Left renal cortex interstitium (tissue), 4 donors: ENCODE measurements around the gene FLRT2. TPM values are rescaled to one million over a fixed set of nuclear protein-coding genes. Genes with fewer than 3 reads are reported as not detected.

Experiments used
- DNase-seq, 4 donors: peaks; one replicate each; pipeline ENCODE4 v3.0.0-alpha.2; 2013; ENCODE audit warnings: low read depth in 4 of 4, low spot score in 2 of 4, missing footprints in 1 of 4
- polyA plus RNA-seq, 4 donors: library from polyadenylated mRNA; unstranded; fragments of 120-200 nt; gene quantifications; one replicate each; pipeline ENCODE4 v1.2.1, GENCODE V29; 2013; ENCODE audit not compliant: insufficient read length in 4 of 4

FLRT2 gene
- polyA plus RNA-seq, 4 donors = 223 to 278 (median 233) TPM

GRCh38 chr14:85554106-85554505, 24.2 kb downstream of the FLRT2 start:
- DNase-seq = no peak

DNA sequence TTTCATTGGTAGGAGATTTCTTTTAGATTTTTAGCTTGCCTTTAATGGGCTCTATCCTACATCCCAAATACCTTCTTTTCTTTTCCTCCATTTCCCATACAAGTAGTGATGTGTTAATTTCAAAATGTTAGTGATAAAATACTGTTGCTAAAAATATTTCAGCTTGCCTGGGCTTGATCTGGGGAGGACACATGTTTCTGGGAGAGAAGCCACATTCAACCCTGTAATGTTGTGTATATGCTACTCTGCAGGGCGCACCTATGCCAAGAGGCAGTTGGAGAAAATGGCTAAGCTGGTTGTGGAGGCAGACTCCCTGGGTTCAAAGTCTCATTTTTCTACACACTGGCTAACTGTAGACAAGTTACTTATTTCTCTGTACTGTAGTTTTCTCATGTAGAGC, 26.3 kb downstream of the FLRT2 start:
- no peak for DNase-seq

GRCh38 chr14:85558505-85558904, 28.6 kb downstream of the FLRT2 start:
- no peak for DNase-seq

GRCh38 chr14:85562630-85563029, 32.7 kb downstream of the FLRT2 start:
- DNase-seq = no peak

DNA sequence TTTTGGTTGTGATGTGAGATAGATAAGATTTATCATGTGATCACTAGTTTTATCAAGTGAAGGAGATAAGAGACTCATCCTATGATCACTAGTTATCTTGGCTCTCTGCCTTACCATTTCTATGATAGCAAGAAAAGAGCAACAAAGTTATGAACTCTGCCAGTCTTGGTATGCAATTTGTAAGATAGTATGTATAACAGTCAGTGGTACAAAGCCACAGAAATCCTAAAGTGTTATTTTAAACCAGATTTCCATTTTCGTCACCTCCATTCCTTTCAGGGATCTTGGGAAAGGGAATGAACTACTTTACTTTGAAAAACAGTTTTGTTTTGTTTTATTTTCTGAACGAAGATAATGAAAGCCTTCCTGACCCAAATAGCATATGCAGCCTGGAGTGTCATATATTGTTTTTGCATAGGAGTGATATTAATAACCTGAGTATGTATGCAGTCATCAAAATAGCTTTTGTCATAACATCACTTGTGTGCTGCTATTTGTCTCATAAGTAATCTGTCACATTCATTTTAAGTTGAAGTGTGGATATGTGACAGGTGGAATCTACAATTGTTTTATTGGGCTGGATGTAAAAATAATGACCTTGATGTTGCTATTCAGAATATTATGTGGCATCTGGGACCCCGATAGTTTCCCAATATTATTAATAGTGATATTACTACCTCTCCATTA, 35.0 kb downstream of the FLRT2 start:
- no peak for DNase-seq

DNA sequence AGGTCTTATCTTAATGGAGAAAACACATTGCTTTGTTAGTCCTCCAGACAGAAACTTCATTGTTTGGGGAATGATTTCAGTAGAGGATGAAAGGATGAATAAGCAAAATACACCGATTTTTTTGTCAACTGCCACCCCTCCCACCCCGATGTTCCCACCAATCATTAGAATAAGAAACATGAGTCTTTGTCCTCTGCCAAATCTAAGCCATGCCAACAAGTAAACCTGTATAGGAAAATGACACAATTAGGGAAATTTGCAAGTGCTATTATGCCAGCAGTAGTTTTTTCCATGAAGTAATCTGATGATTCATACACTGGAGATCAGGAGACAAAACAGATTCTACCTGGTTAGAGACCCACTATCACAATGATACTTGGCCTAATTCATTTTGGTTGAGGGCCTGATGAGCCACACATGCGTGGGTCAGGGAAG, 35.9 kb downstream of the FLRT2 start:
- DNase-seq = no peak

GRCh38 chr14:85566603-85567002, 36.7 kb downstream of the FLRT2 start:
- DNase-seq = no peak

- no peak for DNase-seq
Observed at GRCh38 chr14:85572011-85572410, 42.1 kb downstream of the FLRT2 start.

- DNase-seq = no peak
Observed at GRCh38 chr14:85572845-85573244, 42.9 kb downstream of the FLRT2 start.

GRCh38 chr14:85573406-85573805, 43.5 kb downstream of the FLRT2 start:
- DNase-seq = no peak

GRCh38 chr14:85574853-85575616, 45.1 kb downstream of the FLRT2 start:
- no peak for DNase-seq

DNA sequence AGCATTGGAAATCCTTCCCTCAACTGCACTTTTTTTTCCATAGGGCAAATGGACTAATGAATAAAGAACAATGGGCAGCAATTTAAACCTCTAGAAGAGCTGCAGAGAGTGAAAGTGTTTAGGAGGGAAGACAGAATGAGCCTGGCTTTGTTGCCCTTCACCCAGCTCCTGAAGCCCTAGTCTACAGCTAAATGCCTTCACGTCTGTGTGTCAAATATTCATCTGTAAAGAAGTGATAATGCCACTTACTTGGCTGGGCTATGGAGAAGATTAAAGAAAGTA, 45.6 kb downstream of the FLRT2 start:
- no peak for DNase-seq

DNA sequence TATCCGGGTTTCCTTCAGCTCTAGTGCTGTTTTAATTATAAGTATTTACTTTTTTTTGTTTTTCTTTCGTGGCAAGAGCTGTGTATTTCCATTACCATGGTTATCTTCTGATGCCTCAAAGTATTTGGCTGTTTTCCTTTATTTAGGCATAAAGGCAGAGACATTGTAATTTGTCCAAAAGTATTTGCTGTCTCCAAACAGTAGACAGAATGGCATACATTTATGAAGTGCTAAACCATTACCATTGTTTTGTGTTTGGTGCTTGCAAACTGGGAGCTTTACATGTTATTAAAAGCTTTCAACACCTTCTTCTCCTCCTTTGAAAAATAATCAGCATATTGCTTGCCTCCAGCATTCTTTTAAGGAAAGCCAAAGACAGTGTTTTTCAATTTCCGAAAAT, 46.3 kb downstream of the FLRT2 start:
- no peak for DNase-seq

GRCh38 chr14:85576848-85577542, 47.1 kb downstream of the FLRT2 start:
- no peak for DNase-seq

- DNase-seq = no peak
Observed at GRCh38 chr14:85577543-85578114, 47.7 kb downstream of the FLRT2 start.

DNA sequence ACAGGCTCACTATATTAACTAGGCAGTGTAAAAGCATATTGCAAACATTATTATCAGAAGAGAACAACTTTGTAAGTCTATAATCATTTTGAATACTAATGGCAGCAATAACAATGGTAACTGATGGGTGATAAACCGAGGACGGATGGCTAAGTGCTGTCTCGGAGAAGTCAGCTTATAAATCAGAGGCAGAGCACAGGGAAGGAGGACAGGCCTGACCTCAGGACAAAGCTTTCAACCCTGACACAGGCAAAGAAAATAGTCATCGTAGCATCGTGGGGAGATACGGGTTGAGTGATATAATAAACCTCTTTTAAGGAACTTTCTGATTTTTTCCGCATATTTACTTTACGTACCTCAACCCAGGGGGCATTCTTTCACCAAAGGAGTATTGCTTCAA, 48.4 kb downstream of the FLRT2 start:
- DNase-seq = no peak

DNA sequence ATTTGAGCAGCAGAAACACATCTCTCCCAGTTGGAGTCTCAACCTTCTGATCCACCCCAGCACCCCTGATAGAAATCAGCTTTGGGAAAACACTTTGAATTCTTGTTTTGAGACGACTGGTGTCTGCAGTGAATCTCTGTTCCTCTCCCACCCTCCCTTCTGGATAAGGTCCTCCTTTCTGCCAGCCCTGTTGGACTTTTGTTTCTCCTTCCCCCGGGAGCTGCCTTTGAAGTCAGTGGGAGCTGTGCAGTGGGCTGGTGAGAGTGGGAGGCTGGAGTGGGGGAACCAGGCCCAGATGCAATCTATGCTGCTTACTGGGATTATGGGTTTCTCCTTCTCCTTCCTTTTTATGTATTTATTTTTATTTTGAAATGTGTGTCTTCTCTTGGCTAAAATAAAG, 49.0 kb downstream of the FLRT2 start:
- no peak for DNase-seq

DNA sequence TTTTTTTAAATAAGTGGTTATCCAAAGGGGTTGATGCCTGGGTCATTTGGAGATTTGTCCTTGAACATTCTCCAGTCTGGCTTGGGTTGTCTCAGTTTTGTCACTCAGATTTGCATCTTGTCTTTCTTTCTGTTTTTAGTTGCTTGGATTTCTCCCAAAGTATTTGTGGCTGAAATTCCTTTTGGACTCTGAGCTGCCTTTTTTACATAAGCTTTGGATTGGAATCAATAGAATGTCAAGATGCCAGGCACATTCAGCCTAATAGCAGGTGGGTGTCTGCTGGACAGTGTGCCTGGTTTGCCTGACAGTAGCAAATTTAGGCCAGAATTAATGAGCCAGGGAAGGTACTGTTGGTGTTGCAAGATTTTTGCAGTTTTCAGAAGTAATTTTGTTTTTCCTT, 50.0 kb downstream of the FLRT2 start:
- DNase-seq = no peak

DNA sequence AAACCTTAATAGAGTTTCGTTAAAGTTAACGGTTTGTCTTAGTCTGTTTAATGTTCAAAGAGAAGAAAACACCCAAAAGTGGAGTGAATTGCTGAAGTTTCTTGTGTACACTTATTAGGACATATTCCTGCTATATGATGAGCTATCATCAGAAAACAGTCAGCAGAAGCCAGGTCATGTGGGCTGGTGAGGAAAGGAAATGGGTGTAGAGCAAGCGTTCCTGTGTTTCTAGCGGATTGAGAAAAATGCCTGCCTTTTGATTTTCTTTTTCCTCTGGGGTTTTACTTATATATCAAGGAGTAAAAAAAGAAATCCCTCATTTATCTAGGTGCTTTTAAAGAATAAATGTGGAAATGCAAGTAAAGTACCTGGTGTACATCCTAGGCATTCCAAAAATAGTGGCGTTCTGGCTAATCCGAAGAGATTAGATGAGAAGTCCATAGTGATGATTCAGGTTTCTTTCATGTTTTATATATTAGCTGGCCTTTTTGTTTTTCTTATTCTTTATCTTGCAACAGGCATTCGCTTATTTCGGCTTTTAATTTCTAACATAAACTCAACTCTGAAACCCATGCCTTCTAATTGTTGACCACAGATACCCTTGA, 50.7 kb downstream of the FLRT2 start:
- no peak for DNase-seq

DNA sequence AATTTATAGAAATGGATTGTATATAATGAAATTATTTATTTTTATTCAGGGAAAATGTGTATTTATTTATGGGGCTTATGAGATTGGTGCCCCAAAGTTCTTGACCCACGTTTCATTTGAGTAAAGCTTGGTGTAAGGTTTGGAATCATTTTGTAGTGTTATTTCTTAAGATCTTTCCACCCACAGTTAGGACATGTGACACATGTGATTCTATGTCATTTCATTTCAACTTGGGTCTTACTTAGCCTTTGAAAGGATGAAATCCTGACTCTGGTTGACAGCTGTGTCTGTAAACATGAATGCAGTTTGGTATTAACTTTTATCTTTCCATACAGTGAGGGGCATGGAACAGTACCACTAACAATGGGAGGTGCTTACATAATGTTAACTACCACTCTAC, 51.7 kb downstream of the FLRT2 start:
- no peak for DNase-seq

DNA sequence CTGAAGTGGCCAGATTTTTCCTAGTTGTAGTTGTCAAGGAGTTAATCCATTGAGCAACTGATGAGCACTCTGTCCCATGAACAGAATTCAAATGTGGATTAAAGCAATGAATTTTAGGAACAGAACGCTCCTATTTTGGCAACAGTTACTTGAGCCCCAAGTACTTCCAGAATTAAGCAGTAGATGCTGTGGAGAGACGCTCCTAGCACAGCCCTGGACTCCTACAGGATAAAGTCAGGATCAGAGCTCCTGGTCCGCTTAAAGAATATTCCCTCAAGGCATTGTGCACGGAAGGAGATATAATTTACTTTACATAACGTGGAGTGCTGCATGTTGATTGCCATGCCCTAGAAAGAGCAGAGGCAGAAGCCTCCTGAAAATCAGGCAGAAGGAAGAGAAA, 53.4 kb downstream of the FLRT2 start:
- DNase-seq = no peak
